ENCODE data around the gene MRI1.

DNA sequence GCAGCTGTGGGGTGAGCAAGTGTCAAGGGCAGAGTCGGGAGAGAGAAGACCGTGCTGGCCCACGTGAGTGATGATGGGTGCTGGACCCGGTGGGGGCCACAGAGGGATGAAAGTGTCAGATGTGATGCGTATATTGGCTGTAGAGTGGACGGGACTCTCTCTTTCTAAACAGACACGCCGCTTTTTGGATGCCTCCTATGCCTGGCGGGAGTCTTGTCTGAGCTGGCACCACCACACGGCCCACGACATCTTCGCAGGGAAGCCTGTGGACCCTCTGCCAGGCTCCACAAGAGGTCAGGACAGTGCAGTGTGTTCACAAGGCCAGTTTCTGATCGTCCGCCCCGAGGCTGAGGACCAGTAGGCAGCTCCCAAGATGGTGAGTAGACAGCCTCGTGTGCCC, 12.9 kb upstream of the MRI1 start:
- TF ChIP-seq, protein P1, sequence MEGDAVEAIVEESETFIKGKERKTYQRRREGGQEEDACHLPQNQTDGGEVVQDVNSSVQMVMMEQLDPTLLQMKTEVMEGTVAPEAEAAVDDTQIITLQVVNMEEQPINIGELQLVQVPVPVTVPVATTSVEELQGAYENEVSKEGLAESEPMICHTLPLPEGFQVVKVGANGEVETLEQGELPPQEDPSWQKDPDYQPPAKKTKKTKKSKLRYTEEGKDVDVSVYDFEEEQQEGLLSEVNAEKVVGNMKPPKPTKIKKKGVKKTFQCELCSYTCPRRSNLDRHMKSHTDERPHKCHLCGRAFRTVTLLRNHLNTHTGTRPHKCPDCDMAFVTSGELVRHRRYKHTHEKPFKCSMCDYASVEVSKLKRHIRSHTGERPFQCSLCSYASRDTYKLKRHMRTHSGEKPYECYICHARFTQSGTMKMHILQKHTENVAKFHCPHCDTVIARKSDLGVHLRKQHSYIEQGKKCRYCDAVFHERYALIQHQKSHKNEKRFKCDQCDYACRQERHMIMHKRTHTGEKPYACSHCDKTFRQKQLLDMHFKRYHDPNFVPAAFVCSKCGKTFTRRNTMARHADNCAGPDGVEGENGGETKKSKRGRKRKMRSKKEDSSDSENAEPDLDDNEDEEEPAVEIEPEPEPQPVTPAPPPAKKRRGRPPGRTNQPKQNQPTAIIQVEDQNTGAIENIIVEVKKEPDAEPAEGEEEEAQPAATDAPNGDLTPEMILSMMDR (optimal IDR thresholded peaks at IDR 0.05 in 1 of 3, IDR thresholded peaks at IDR 0.05 in 1 of 3, conservative IDR thresholded peaks at IDR 0.05 in 1 of 3; ENCODE audit: extremely low read depth in 1 of 3, insufficient read depth in 2 of 3, low read length in 3 of 3), result no peak
- TF ChIP-seq EZH2 (IDR thresholded peaks at IDR 0.05; ENCODE audit: low read length), result no peak

Data from keratinocyte (primary cell).